ENCODE results near the gene MSH6.

- TF ChIP-seq CTCF (IDR thresholded peaks at IDR 0.05; ENCODE audit: poor library complexity, severe bottlenecking) (no peak), EZH2 (IDR thresholded peaks at IDR 0.05; ENCODE audit: borderline replicate concordance, insufficient read depth, low read length, poor library complexity, severe bottlenecking) (no peak), MXI1 (conservative IDR thresholded peaks at IDR 0.05; ENCODE audit: poor library complexity, severe bottlenecking) (no peak)
Measured at GRCh38 chr2:47735136-47735869, 47.6 kb upstream of the MSH6 start.

Measured in neural cell (in vitro differentiated cells).